Lung (tissue), 12 donors: ENCODE measurements around the gene CFAP54. TPM values are rescaled to one million over a fixed set of nuclear protein-coding genes. Genes with fewer than 3 reads are reported as not detected.

ENCODE experiments used
- ATAC-seq: fragments of 200-7000 bp; cut with Tn5 transposase; one replicate; pipeline ENCODE4 v1.9.1; 2020; ENCODE audit warnings: moderate number of reproducible peaks; ENCODE audit not compliant: insufficient read depth, low FRiP score
- DNase-seq, 3 donors: peaks; one replicate each; pipeline ENCODE4 v3.0.0-alpha.2; 2013 to 2017
- H3K27ac ChIP-seq, 2 donors: one replicate each; pipeline ENCODE4 v1.5.1; 2013; ENCODE audit warnings: mild to moderate bottlenecking in 2 of 2, moderate library complexity in 2 of 2, control low read depth in 1 of 2, inconsistent platforms in 1 of 2, low read depth in 1 of 2, low read length in 1 of 2
- H3K27me3 ChIP-seq, 3 donors: one replicate each; pipeline ENCODE4 v1.5.1; 2013; ENCODE audit warnings: low read length in 2 of 3; ENCODE audit not compliant: control insufficient read depth in 3 of 3, insufficient read depth in 3 of 3
- H3K36me3 ChIP-seq, 4 donors: one replicate each; pipeline ENCODE4 v1.5.1; 2013; ENCODE audit warnings: low read length in 4 of 4, mild to moderate bottlenecking in 1 of 4, moderate library complexity in 1 of 4; ENCODE audit not compliant: control insufficient read depth in 4 of 4, insufficient read depth in 4 of 4
- H3K4me1 ChIP-seq, 5 donors: one replicate each; pipeline ENCODE4 v1.5.1; 2013; ENCODE audit warnings: low read length in 5 of 5, mild to moderate bottlenecking in 2 of 5, moderate library complexity in 1 of 5; ENCODE audit not compliant: control insufficient read depth in 5 of 5, insufficient read depth in 5 of 5
- H3K4me3 ChIP-seq: one replicate; pipeline ENCODE4 v1.5.1; 2013; ENCODE audit warnings: mild to moderate bottlenecking, control low read depth, moderate library complexity
- H3K9ac ChIP-seq, 2 donors: one replicate each; pipeline ENCODE4 v1.5.1; 2013; ENCODE audit warnings: low read length in 2 of 2, control low read depth in 1 of 2; ENCODE audit not compliant: insufficient read depth in 1 of 2
- H3K9me3 ChIP-seq, 4 donors: one replicate each; pipeline ENCODE4 v1.5.1; 2013; ENCODE audit warnings: low read length in 3 of 4, mild to moderate bottlenecking in 1 of 4, moderate library complexity in 1 of 4; ENCODE audit not compliant: control insufficient read depth in 4 of 4, insufficient read depth in 3 of 4
- WGBS, 2 donors: extraction: QIAGEN DNeasy Blood & Tissue Kit; methylation state at CpG; one replicate each; pipeline ENCODE4 v1.1.7; 2013; 5-methylcytosine and 5-hydroxymethylcytosine counted together
- polyA plus RNA-seq, 2 donors: library from polyadenylated mRNA; stranded (reverse); fragments of 200-250 nt; gene quantifications; one replicate each; pipeline ENCODE4 v1.2.1, GENCODE V29; 2013
- total RNA-seq, 2 donors: library from RNA; depleted of rRNA in 1 of 2; stranded (reverse); fragments of >200 nt in 1 of 2; gene quantifications; one replicate each; pipeline ENCODE4 v1.2.1, GENCODE V29; 2014 to 2021
- TF ChIP-seq, protein P1 (sequence below): IDR thresholded peaks from 2 replicates; pipeline ENCODE4 v1.5.1; 2012; ENCODE audit warnings: mild to moderate bottlenecking; ENCODE audit errors: control extremely low read depth, extremely low read depth
- donor health status: control.
- donor health status: control.
- donor health status: Bipolar disorder and iron deficiency.
- donor health status: healthy.
- donor health status: DM: yes; HTN: yes; CAD: no.

Gene CFAP54
- total and polyA plus RNA-seq, 4 donors, result 0.80 to 35.4 (median 8.2) TPM

DNA sequence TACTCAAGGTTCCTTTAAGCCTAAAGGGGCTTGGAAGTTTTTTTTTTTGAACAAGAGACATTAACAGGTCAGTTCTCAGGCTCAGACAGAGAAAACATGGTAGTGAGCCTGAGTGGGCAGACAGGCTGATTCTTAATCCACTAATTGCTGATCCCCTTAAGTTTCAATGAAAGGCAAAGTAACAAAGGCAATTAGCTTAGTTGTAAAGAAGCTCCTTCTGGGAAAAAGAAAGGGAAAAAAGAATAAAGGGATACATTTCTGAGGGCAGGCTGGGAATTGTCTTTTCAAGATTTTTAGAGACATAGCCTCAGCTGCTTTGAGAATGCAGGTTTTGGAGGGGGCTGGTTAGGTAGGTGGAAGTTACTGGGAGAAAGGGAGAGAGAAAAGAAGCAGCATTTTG lies 133.8 kb downstream of the CFAP54 start:
- ATAC-seq (no peak), DNase-seq (no peak)
- H3K4me1 ChIP-seq, result peaks cover 0 to 12% (median 0%) of the 10 kb centered on the region in 5 donors
- TF ChIP-seq, protein P1, sequence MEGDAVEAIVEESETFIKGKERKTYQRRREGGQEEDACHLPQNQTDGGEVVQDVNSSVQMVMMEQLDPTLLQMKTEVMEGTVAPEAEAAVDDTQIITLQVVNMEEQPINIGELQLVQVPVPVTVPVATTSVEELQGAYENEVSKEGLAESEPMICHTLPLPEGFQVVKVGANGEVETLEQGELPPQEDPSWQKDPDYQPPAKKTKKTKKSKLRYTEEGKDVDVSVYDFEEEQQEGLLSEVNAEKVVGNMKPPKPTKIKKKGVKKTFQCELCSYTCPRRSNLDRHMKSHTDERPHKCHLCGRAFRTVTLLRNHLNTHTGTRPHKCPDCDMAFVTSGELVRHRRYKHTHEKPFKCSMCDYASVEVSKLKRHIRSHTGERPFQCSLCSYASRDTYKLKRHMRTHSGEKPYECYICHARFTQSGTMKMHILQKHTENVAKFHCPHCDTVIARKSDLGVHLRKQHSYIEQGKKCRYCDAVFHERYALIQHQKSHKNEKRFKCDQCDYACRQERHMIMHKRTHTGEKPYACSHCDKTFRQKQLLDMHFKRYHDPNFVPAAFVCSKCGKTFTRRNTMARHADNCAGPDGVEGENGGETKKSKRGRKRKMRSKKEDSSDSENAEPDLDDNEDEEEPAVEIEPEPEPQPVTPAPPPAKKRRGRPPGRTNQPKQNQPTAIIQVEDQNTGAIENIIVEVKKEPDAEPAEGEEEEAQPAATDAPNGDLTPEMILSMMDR, result no peak
- H3K9me3 ChIP-seq, result no peaks in the 10 kb centered on the region
- H3K27me3 ChIP-seq, result no peaks in the 10 kb centered on the region
- no peaks in the 10 kb centered on the region for H3K36me3 ChIP-seq
- H3K27ac ChIP-seq, result no peak overlapping the region
- no peak overlapping the region for H3K9ac ChIP-seq
- H3K4me3 ChIP-seq, result no peak overlapping the region

DNA sequence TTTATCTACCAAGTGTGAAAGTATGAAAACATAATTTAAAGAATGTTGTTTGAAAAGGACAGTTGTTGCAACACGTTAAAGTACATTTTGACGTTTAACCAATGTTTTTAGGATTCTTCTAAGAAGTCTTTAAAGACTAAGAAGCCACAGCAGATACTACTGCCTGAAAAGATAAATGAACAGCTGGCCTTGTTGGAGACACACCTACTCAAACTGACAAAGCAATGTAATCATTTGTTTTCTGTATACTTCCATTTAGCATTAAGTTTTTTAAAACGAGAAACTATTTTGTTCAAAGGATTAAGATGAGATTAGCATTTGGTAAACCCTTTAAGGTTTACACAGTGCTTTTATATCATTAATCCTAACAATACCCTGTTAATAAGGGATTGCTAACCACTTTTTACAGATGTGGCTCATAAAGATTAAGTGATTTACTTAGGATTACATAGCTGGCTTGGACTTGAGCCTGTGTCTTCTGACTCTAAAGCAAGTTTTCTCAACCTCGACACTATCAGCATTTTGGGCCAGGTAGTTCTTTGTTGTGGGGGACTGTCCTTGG lies 134.4 kb downstream of the CFAP54 start:
- Histone ChIP-seq H3K9me3 (no peaks in the 10 kb centered on the region), H3K36me3 (no peaks in the 10 kb centered on the region), H3K9ac (no peak overlapping the region), H3K4me1 (peaks cover 0 to 12% (median 0%) of the 10 kb centered on the region in 5 donors), H3K27ac (no peak overlapping the region), H3K27me3 (no peaks in the 10 kb centered on the region), H3K4me3 (no peak overlapping the region)
- DNase-seq (peak; percentile 39 to 83 (median 61)), ATAC-seq (no peak)
- 66 to 79% methylated on average over 4 of the region's 4 CpGs for WGBS, 2 donors
- TF ChIP-seq, protein P1, result no peak

DNA sequence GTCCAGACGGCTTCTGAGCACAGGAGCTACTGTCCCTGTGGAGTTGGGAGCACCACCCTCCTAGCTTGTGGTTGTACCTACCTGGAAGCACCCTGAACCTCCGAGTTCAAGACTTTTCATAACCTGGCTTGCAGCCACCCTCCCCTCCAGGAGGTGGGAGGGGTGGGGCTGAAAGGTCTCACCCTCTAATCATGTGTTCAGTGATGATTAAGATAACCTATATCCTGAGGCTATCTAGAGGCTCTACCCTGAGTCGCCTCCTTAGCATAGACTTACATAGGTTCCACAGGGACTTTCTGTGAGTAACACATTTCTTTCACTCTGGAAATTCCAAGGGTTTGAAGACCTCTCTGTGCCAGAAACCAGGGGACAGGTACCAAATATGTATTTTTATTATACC lies 146.5 kb downstream of the CFAP54 start:
- Histone ChIP-seq H3K9me3 (no peaks in the 10 kb centered on the region), H3K27me3 (no peaks in the 10 kb centered on the region), H3K9ac (no peak overlapping the region), H3K4me3 (no peak overlapping the region), H3K36me3 (no peaks in the 10 kb centered on the region), H3K27ac (no peak overlapping the region), H3K4me1 (no peaks in the 10 kb centered on the region)
- TF ChIP-seq, protein P1, result no peak
- DNase-seq (no peak), ATAC-seq (no peak)
- WGBS, 2 donors, result 80 to 89% methylated on average over 3 of the region's 3 CpGs

DNA sequence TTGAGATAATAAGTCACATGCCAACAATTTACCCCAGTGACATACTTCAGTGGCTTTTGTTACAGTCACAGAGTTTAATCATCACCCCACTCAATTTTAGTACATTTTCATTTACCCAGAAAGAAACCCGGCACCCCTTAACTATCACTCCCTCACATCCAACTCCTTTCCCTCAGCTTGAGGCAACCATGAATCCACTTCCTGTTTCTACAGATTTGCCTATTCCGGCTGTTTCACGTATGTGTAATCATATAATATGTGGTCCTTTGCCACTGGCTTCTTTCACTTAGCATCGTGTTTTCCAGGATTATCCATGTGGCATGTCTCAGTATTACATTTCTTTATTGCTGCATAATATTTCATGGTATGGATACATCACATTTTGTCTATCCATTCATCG lies 147.5 kb downstream of the CFAP54 start:
- no peak overlapping the region for H3K9ac ChIP-seq
- no peak overlapping the region for H3K27ac ChIP-seq
- no peak for DNase-seq
- H3K4me1 ChIP-seq, result no peaks in the 10 kb centered on the region
- ATAC-seq, result no peak
- no peak overlapping the region for H3K4me3 ChIP-seq
- TF ChIP-seq, protein P1, result no peak
- no peaks in the 10 kb centered on the region for H3K27me3 ChIP-seq
- H3K36me3 ChIP-seq, result no peaks in the 10 kb centered on the region
- no peaks in the 10 kb centered on the region for H3K9me3 ChIP-seq
- WGBS, 2 donors, result 92 to 95% methylated on average over 5 of the region's 5 CpGs
